ENCODE data around the gene VASH2.

GRCh38 chr1:212935387-212935981, 14.9 kb upstream of the VASH2 start:
- TF ChIP-seq CTCF (conservative IDR thresholded peaks at IDR 0.05 in 1 of 2, IDR thresholded peaks at IDR 0.05 in 1 of 2; ENCODE audit: low read depth in 1 of 2, low read length in 2 of 2) = no peak
- no peak for TF ChIP-seq EZH2 (IDR thresholded peaks at IDR 0.05; ENCODE audit: low read length, missing control alignments)

Data from fibroblast of lung (primary cell).